A549 (cell line): ENCODE results near the gene CNOT1. TPM values are rescaled to one million over a fixed set of nuclear protein-coding genes. Genes with fewer than 3 reads are reported as not detected.

Experiments used
- ATAC-seq, 2 experiments: fragments of 200-7000 bp in 1 of 2; fragments of >200 bp in 1 of 2; cut with Nextera tagmentation in 1 of 2; cut with Tn5 transposase in 1 of 2; 3 replicates each; pipeline versions ENCODE4 v1.8.0 to v1.9.1; 2018 to 2020; ENCODE audit warnings: mild to moderate bottlenecking in 1 of 2, moderate library complexity in 1 of 2
- CTCF ChIA-PET: fragments of 300-600 bp; sonication (Branson Sonifier 250); formaldehyde crosslinking; extraction: SDS; loops from one replicate; lab custom pipeline; 2021; ENCODE audit warnings: antibody characterized with exemption, inconsistent platforms; lab: Yijun Ruan, JAX
- POLR2A ChIA-PET: fragments of 350-600 bp; formaldehyde crosslinking; extraction: SDS; loops from one replicate; lab custom pipeline; 2021; ENCODE audit warnings: antibody characterized with exemption, inconsistent platforms; lab: Yijun Ruan, JAX
- DNase-seq, 2 experiments: peaks; one replicate each; pipeline versions ENCODE4 v3.0.0 to v3.0.0-alpha.2; 2011 to 2016; ENCODE audit warnings: low read depth in 1 of 2, low spot score in 1 of 2
- FAIRE-seq: peaks from 2 replicates; lab custom pipeline; 2011; peaks lifted over from hg19 to GRCh38; lab: Jason Lieb, UNC
- H3K27ac ChIP-seq, 2 experiments: fragments of >200 bp; sonication (Bioruptor Twin); formaldehyde crosslinking; 3 replicates each; pipeline ENCODE4 v1.5.1; 2016 to 2017
- H3K4me1 ChIP-seq: fragments of >200 bp; sonication (Bioruptor Twin); formaldehyde crosslinking; 3 replicates; pipeline ENCODE4 v1.6.1; 2016
- H3K4me2 ChIP-seq: fragments of >200 bp; sonication (Bioruptor Twin); formaldehyde crosslinking; 3 replicates; pipeline ENCODE4 v1.6.1; 2016
- H3K4me3 ChIP-seq: fragments of >200 bp; sonication (Bioruptor Twin); formaldehyde crosslinking; 3 replicates; pipeline ENCODE4 v1.5.1; 2016
- H3K9me3 ChIP-seq: fragments of >200 bp; sonication (Bioruptor Twin); formaldehyde crosslinking; 3 replicates; pipeline ENCODE4 v1.6.1; 2016
- ATOH8 ChIP-seq: fragments of 250-450 bp; sonication (Bioruptor Pico); IDR thresholded peaks from 2 replicates; pipeline ENCODE4 v1.5.0; 2020; ENCODE audit warnings: low read depth, mild to moderate bottlenecking, moderate library complexity
- CBX2 ChIP-seq: fragments of 200-600 bp; sonication (generic); IDR thresholded peaks from 2 replicates; pipeline ENCODE4 v1.6.1; 2016; ENCODE audit warnings: low read depth, mild to moderate bottlenecking, borderline replicate concordance
- CEBPB ChIP-seq, 2 experiments: fragments of >200 bp in 1 of 2; sonication (Bioruptor Twin) in 1 of 2; formaldehyde crosslinking in 1 of 2; IDR thresholded peaks; 2 replicates each; pipeline ENCODE4 v1.6.1; 2012 to 2016
- E2F6 ChIP-seq: IDR thresholded peaks from 2 replicates; pipeline ENCODE4 v1.6.1; 2012; ENCODE audit warnings: low read depth, borderline replicate concordance
- EHMT2 ChIP-seq: fragments of 200-600 bp; sonication (generic); IDR thresholded peaks from 2 replicates; pipeline ENCODE4 v1.6.1; 2016; ENCODE audit warnings: antibody characterized with exemption, low read depth, mild to moderate bottlenecking, moderate library complexity
- ELK1 ChIP-seq: fragments of 150-350 bp; IDR thresholded peaks from 2 replicates; pipeline ENCODE4 v1.6.1; 2014; ENCODE audit warnings: low read depth, mild to moderate bottlenecking, low read length
- EP300 ChIP-seq, 2 experiments: fragments of >200 bp; sonication (Bioruptor Twin); formaldehyde crosslinking; IDR thresholded peaks; 2 replicates in 1 of 2; 3 replicates in 1 of 2; pipeline ENCODE4 v1.6.1; 2016 to 2017
- ESRRA ChIP-seq: fragments of 150-350 bp; IDR thresholded peaks from 2 replicates; pipeline ENCODE4 v1.6.1; 2014; ENCODE audit warnings: mild to moderate bottlenecking, low read length, borderline replicate concordance
- FOSB ChIP-seq: fragments of 250-450 bp; sonication (Bioruptor Pico); IDR thresholded peaks from 2 replicates; pipeline ENCODE4 v1.5.0; 2020; ENCODE audit warnings: mild to moderate bottlenecking, moderate library complexity
- FOXS1 ChIP-seq: fragments of 250-450 bp; sonication (Bioruptor Pico); IDR thresholded peaks from 2 replicates; pipeline ENCODE4 v1.5.0; 2020; ENCODE audit warnings: mild to moderate bottlenecking, moderate library complexity
- HEYL ChIP-seq: fragments of 250-450 bp; sonication (Bioruptor Pico); IDR thresholded peaks from 2 replicates; pipeline ENCODE4 v1.8.0; 2021; ENCODE audit warnings: mild to moderate bottlenecking, moderate library complexity
- HMGXB4 ChIP-seq: fragments of 250-450 bp; sonication (Bioruptor Pico); IDR thresholded peaks from 2 replicates; pipeline ENCODE4 v1.5.0; 2021; ENCODE audit warnings: mild to moderate bottlenecking, moderate library complexity, borderline replicate concordance
- HOXB13 ChIP-seq: fragments of 250-450 bp; sonication (Bioruptor Pico); IDR thresholded peaks from 2 replicates; pipeline ENCODE4 v1.5.0; 2020; ENCODE audit warnings: low read depth, mild to moderate bottlenecking, moderate library complexity
- JUN ChIP-seq, 2 experiments: fragments of >200 bp; sonication (Bioruptor Twin); formaldehyde crosslinking; IDR thresholded peaks; 2 replicates in 1 of 2; 3 replicates in 1 of 2; pipeline ENCODE4 v1.6.1; 2016 to 2017
- MAX ChIP-seq: IDR thresholded peaks from 2 replicates; pipeline ENCODE4 v1.6.1; 2012
- NPAS2 ChIP-seq: fragments of 250-450 bp; sonication (Bioruptor Pico); IDR thresholded peaks from 2 replicates; pipeline ENCODE4 v1.8.0; 2022; ENCODE audit warnings: mild to moderate bottlenecking, moderate library complexity, borderline replicate concordance
- POLR2A ChIP-seq: IDR thresholded peaks from 2 replicates; pipeline ENCODE4 v1.6.1; 2012; ENCODE audit warnings: mild to moderate bottlenecking, low read length
- SREBF2 ChIP-seq: fragments of 450-650 bp; IDR thresholded peaks from 2 replicates; pipeline ENCODE4 v1.6.1; 2014; ENCODE audit warnings: mild to moderate bottlenecking, moderate library complexity
- USF2 ChIP-seq: fragments of 450-650 bp; IDR thresholded peaks from 2 replicates; pipeline ENCODE4 v1.6.1; 2014; ENCODE audit warnings: antibody characterized with exemption
- ZC3H11A ChIP-seq: fragments of 450-650 bp; IDR thresholded peaks from 2 replicates; pipeline ENCODE4 v1.6.1; 2014; ENCODE audit warnings: antibody characterized with exemption, mild to moderate bottlenecking
- ZNF302 ChIP-seq: fragments of 250-450 bp; sonication (Bioruptor Pico); IDR thresholded peaks from 2 replicates; pipeline ENCODE4 v1.9.0; 2021; ENCODE audit warnings: inconsistent platforms, mild to moderate bottlenecking, moderate library complexity
- WGBS: methylation state at CpG from one replicate; pipeline ENCODE4 v1.1.6; 2017; ENCODE audit errors: missing lambda C conversion rate; 5-methylcytosine and 5-hydroxymethylcytosine counted together
- polyA plus RNA-seq, 4 experiments: library from polyadenylated mRNA; depleted of rRNA in 3 of 4; stranded (reverse); fragments of >200 nt; fragmentation: RNase III in 1 of 4; extraction: RNeasy Plus Mini Kit Qiagen cat#74134 plus additional on column Dnase treatment in 1 of 4; gene quantifications; 2 replicates in 3 of 4; 3 replicates in 1 of 4; pipeline ENCODE4 v1.2.3, GENCODE V29; 2011 to 2017

The CNOT1 gene
- polyA plus RNA-seq, 2 of the 4 experiments (the other 2 are of a cell fraction): 119 to 226 TPM

- CTCF ChIA-PET: interaction anchor here (0.6 to 1.9 kb wide), 2 partner anchors 10 to 127 kb away, joined by 3 to 4 read pairs; no protein-coding TSS in a partner anchor
- no peaks in the 10 kb centered on the region for H3K9me3 ChIP-seq
- ATAC-seq (no peak), FAIRE-seq (no peak), DNase-seq (no peak)
- no peak overlapping the region for H3K4me3 ChIP-seq
- 92% methylated on average over 14 of the region's 14 CpGs for WGBS
- no peaks in the 10 kb centered on the region for H3K4me1 ChIP-seq
- POLR2A ChIA-PET: no interaction called here
- TF ChIP-seq USF2 (no peak), CEBPB (IDR thresholded peaks at IDR 0.05) (no peak), SREBF2 (no peak), MAX (no peak), ELK1 (no peak), E2F6 (no peak), ESRRA (no peak), JUN (IDR thresholded peaks at IDR 0.05) (no peak), HMGXB4 (CRISPR knock-in tag) (no peak)
- H3K27ac ChIP-seq: no peak overlapping the region
- H3K4me2 ChIP-seq: no peak overlapping the region
These were observed 95.7 kb downstream of the CNOT1 start for GRCh38 chr16:58533751-58534470.

- FAIRE-seq (no peak), DNase-seq (no peak), ATAC-seq (no peak)
- ChIA-PET CTCF (interaction anchor here (0.5 to 1.9 kb wide), 5 partner anchors 12 to 224 kb away, joined by 3 to 5 read pairs (median 3); no protein-coding TSS in a partner anchor), POLR2A (no interaction called here)
- 93% methylated on average over 3 of the region's 3 CpGs for WGBS
- TF ChIP-seq ZNF302 (CRISPR knock-in tag) (no peak), POLR2A (no peak), CBX2 (no peak), FOXS1 (CRISPR knock-in tag) (no peak), ZC3H11A (no peak), HOXB13 (CRISPR knock-in tag) (no peak)
- no peak overlapping the region for H3K27ac ChIP-seq
- H3K9me3 ChIP-seq: no peaks in the 10 kb centered on the region
- H3K4me2 ChIP-seq: no peak overlapping the region
- H3K4me1 ChIP-seq: no peaks in the 10 kb centered on the region
- no peak overlapping the region for H3K4me3 ChIP-seq
These were observed 97.2 kb downstream of the CNOT1 start for GRCh38 chr16:58532414-58532813.

- Histone ChIP-seq H3K27ac (no peak overlapping the region), H3K9me3 (no peaks in the 10 kb centered on the region)
- ATAC-seq: no peak
- POLR2A ChIA-PET: no interaction called here
- TF ChIP-seq FOSB (CRISPR knock-in tag) (no peak), FOXS1 (CRISPR knock-in tag) (no peak), EP300 (IDR thresholded peaks at IDR 0.05) (no peak), EHMT2 (no peak), HEYL (no peak), ATOH8 (CRISPR knock-in tag) (no peak), CEBPB (IDR thresholded peaks at IDR 0.05) (no peak), NPAS2 (no peak)
- TF ChIP-seq, all 56 proteins: peak for 0
- FAIRE-seq (no peak), DNase-seq (no peak)
- Histone ChIP-seq H3K4me2 (no peak overlapping the region), H3K4me1 (no peaks in the 10 kb centered on the region), H3K4me3 (no peak overlapping the region)
- CTCF ChIA-PET: interaction anchor here (0.9 to 1.5 kb wide), 4 partner anchors 9 to 226 kb away, joined by 3 to 4 read pairs (median 4); no protein-coding TSS in a partner anchor
- 91% methylated on average over 5 of the region's 5 CpGs for WGBS
These were observed 99.4 kb downstream of the CNOT1 start for GRCh38 chr16:58530179-58530578.
